ENCODE data around the gene TNRC6C. TPM values are rescaled to one million over a fixed set of nuclear protein-coding genes. Genes with fewer than 3 reads are reported as not detected.

TNRC6C gene
- total RNA-seq, 6 experiments from 2014 or later, result 6.3 to 9.0 (median 7.5) TPM

GRCh38 chr17:78002166-78002565 lies 43.7 kb downstream of the TNRC6C start:
- DNase-seq, result no peak
- Mint-ChIP-seq H3K27ac (no peak overlapping the region), H3K9me3 (no peaks in the 10 kb centered on the region), H3K36me3 (ENCODE audit: low read depth) (no peaks in the 10 kb centered on the region), H3K4me1 (ENCODE audit: low read depth) (peaks cover 20% of the 10 kb centered on the region), H3K27me3 (ENCODE audit: insufficient read depth) (no peaks in the 10 kb centered on the region; the same call in 1 of the 2 replicates), H3K4me3 (no peak overlapping the region)
- no peak for TF ChIP-seq CTCF (IDR thresholded peaks at IDR 0.05)

- no peak overlapping the region for H3K27ac Mint-ChIP-seq
- H3K4me1 Mint-ChIP-seq (ENCODE audit: low read depth), result peaks cover 6% of the 10 kb centered on the region
- H3K4me3 Mint-ChIP-seq, result no peak overlapping the region
- no peak for DNase-seq
- H3K27me3 Mint-ChIP-seq (ENCODE audit: insufficient read depth), result no peaks in the 10 kb centered on the region; the same call in 1 of the 2 replicates
- H3K9me3 Mint-ChIP-seq, result no peaks in the 10 kb centered on the region
- H3K36me3 Mint-ChIP-seq (ENCODE audit: low read depth), result no peaks in the 10 kb centered on the region
- no peak for TF ChIP-seq CTCF (IDR thresholded peaks at IDR 0.05)
Observed at GRCh38 chr17:78005452-78006171, 47.1 kb downstream of the TNRC6C start.

GRCh38 chr17:78006338-78006737 lies 47.8 kb downstream of the TNRC6C start:
- no peak for DNase-seq
- H3K27me3 Mint-ChIP-seq (ENCODE audit: insufficient read depth), result no peaks in the 10 kb centered on the region; the same call in 1 of the 2 replicates

GRCh38 chr17:78007647-78008046 lies 49.1 kb downstream of the TNRC6C start:
- no peaks in the 10 kb centered on the region for H3K36me3 Mint-ChIP-seq (ENCODE audit: low read depth)
- H3K4me3 Mint-ChIP-seq, result no peak overlapping the region
- no peaks in the 10 kb centered on the region; the same call in 1 of the 2 replicates for H3K27me3 Mint-ChIP-seq (ENCODE audit: insufficient read depth)
- H3K27ac Mint-ChIP-seq, result no peak overlapping the region
- no peaks in the 10 kb centered on the region for H3K9me3 Mint-ChIP-seq
- no peak for DNase-seq
- no peaks in the 10 kb centered on the region for H3K4me1 Mint-ChIP-seq (ENCODE audit: low read depth)
- no peak for TF ChIP-seq CTCF (IDR thresholded peaks at IDR 0.05)

More at GRCh38 chr17:78006338-78006737, 47.8 kb downstream of the TNRC6C start:
- H3K4me3 Mint-ChIP-seq, result no peak overlapping the region
- H3K9me3 Mint-ChIP-seq, result no peaks in the 10 kb centered on the region
- H3K27ac Mint-ChIP-seq, result no peak overlapping the region
- H3K36me3 Mint-ChIP-seq (ENCODE audit: low read depth), result no peaks in the 10 kb centered on the region
- H3K4me1 Mint-ChIP-seq (ENCODE audit: low read depth), result no peaks in the 10 kb centered on the region
- TF ChIP-seq CTCF (IDR thresholded peaks at IDR 0.05), result no peak

GRCh38 chr17:78010759-78011158 lies 52.3 kb downstream of the TNRC6C start:
- H3K4me3 Mint-ChIP-seq, result no peak overlapping the region
- no peaks in the 10 kb centered on the region for H3K36me3 Mint-ChIP-seq (ENCODE audit: low read depth)
- no peak overlapping the region for H3K27ac Mint-ChIP-seq
- no peak for DNase-seq
- peaks cover 10% of the 10 kb centered on the region for H3K4me1 Mint-ChIP-seq (ENCODE audit: low read depth)
- H3K27me3 Mint-ChIP-seq (ENCODE audit: insufficient read depth), result no peaks in the 10 kb centered on the region
- no peaks in the 10 kb centered on the region for H3K9me3 Mint-ChIP-seq
- TF ChIP-seq CTCF (IDR thresholded peaks at IDR 0.05), result no peak
